Activated CD8-positive, alpha-beta memory T cell treated with anti-CD3 and anti-CD28 coated beads for 48 hours (primary cell): ENCODE data around the gene RPRD2.

Experiments used
- DNase-seq, 3 experiments: peaks; one replicate each; pipeline ENCODE4 v3.0.0-alpha.2; 2020; ENCODE audit warnings: low read depth in 2 of 3, low spot score in 2 of 3

The RPRD2 gene

DNA sequence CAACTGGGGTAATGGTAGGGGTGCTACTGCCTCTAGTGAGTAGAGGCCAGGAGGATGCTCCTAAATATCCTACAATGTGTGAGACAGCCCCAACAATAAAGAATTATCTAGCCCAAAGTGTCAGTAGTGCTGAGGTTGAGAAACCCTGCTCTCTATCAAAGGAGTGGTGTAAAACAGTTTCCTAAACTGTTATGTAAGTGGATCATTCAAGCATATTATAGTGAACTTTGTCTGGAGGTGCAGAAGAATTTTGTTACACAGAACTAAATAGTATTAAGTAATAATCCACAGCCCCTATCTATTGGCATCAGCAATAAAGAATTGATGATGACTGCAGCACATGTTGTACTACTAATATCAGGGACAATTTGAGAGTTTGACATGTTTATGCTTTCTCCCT is 103.0 kb downstream of the RPRD2 start:
- no peak for DNase-seq

DNA sequence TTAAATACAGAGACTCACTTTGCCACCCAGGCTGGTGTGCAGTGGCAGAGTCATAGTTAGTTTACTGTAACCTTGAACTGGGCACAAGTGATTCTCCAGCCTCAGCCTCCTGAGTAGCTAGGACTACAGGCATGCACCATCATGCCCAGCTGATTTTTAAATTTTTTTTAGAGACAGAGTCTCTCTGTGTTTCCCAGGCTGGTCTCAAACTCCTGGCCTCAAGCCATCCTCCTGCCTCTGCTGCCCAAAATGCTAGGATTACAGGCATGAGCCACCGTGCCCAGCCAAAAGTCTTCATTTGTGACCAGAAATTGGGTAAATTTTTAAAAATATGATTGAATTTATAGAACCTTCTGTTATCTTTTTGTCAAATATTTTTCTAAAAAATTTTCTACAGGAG is 105.3 kb downstream of the RPRD2 start:
- DNase-seq, result no peak

DNA sequence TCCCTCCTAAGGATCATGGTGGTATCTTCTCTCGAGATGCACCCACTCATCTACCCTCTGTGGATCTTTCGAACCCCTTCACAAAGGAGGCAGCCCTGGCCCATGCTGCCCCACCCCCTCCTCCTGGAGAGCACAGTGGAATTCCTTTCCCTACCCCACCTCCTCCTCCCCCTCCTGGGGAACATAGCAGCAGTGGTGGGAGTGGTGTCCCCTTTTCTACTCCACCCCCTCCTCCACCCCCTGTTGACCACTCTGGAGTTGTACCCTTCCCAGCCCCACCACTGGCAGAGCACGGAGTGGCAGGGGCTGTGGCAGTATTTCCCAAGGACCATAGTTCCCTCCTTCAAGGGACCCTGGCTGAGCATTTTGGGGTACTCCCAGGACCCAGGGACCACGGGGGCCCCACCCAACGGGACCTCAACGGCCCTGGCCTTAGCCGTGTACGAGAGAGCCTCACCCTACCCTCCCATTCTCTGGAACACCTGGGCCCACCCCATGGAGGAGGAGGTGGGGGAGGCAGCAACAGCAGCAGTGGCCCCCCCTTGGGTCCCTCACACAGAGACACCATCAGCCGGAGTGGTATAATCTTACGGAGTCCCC is 108.8 kb downstream of the RPRD2 start:
- no peak for DNase-seq

DNA sequence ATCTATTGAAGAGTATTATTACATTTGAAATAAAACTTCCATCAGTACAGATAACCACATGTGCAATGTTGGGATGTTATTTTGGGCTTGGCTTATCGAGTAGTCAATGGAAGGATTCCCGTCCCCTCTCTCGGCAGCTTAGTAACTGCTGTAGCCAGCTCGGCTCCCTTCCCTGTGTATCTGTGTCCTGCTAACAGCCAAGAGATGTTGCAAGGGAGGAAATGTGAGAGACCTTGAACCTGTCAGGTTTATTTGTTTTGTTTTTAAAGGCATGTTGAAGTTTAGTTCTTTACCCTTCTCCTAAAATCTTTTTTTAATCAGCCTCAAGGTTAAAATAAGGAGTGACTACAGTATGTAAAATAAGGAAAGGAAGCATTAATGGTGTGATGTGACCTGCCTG is 109.7 kb downstream of the RPRD2 start:
- no peak for DNase-seq

DNA sequence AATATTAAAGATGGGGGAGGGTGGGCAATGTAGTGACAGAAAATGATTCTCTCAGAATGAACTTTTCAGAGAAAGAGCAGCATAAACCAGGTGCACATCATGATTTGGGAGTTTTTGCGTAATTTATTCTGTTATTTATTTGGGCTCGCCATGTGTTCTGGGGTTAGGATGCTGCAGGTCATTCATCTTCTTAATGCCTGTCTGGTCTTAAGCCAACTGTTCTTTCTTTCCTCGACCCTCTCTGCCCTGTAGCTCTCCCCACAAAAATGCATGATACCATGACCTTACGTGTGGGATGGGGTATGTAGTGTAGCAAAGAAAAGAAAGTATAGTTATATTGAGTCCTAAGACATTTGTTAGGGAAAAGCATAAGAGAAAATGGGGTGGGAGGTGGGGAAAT is 110.9 kb downstream of the RPRD2 start:
- no peak for DNase-seq

DNA sequence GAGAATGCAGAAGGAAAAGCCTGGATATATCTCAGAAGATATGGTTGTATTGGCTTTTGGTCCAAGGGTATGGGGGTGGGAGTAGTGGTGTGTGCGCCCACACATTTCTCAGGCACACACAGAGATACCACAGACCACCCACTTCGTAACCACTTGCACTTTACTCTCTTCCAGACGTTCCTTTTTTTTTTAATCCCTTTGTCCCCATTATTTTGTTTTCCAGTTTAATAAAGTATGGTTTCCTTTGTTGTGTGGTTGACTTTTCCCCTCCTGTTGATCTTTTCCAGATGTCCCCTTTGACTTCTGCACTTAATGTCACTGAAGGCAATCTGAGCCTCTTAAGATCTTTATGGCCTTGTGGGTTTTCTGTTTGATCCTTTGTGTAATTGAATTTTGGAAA is 112.8 kb downstream of the RPRD2 start:
- no peak for DNase-seq

DNA sequence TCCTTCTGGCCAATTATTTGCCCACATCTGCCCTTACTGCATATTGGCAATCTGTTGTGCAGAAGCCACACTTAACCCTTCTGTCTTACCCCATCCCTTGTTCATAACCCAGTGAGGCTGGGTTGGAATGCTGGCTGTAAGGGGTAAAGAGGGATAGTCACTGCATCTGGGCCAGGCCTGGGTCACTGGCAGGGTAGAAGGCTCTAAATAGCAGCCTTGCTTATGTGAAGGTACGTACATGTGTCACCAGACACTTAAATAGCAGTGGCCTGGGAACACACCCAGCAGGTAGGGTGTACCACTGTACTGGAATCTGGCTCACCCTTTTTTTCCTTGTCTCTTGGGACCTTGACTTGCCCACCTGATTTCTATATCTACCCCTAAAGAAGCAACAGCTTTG is 113.4 kb downstream of the RPRD2 start:
- no peak for DNase-seq

DNA sequence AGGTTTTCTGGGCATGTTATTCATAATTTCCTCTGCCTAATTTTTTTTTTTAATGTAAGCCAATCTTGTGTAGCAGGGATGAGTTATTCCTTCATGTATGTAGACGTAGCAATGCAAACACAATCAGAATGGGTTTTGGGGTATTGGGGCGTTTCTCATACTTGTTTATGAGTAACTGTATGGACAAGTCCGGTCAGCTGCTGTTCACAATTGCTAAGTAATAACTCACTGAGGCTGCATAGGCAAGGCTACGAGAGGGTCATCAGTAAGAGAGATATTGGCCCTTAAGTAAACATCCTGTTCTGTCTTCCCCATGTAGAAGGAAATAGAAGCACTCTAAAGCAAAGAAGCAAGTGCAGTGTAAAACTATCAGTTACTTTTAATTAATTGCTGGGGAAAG is 113.8 kb downstream of the RPRD2 start:
- no peak for DNase-seq

DNA sequence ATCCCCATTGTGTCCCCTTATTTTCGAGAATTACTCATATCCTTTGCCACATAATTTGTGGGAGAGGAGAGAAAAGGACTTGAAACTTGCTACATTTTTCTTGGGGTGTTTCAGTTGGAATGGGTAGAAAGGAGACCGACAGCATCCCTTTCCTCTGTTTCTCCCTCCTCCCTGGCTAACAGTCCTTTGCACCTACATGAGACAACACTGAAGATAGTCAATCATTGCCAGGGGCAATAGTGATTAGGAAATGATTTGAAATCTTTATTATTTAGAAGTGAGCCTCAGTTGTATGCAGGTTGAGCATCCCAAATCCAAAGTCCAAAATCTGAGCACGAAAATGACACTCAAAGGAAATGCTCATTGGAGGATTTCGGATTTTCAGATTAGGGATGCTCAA is 115.4 kb downstream of the RPRD2 start:
- DNase-seq, result no peak

DNA sequence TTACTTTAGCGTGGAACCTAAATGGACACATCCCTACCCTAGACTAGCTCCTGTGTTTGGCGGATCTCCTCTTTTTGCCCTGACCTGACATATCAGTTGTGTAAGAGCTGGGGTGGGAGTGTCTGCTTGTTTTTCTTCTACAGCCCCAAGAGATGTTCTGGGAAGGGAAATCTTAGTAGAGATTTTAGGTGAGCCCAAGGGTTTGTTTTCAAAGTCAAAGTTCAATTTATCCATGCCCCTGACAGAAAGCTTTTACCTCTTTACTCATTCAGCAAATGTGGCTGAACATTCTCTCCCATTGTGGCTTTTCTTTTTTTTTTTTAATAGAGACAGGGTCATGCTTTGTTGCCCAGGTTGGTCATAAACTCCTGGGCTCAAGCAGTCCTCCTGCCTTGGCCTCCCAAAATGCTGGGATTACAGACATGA is 116.0 kb downstream of the RPRD2 start:
- DNase-seq, result no peak

DNA sequence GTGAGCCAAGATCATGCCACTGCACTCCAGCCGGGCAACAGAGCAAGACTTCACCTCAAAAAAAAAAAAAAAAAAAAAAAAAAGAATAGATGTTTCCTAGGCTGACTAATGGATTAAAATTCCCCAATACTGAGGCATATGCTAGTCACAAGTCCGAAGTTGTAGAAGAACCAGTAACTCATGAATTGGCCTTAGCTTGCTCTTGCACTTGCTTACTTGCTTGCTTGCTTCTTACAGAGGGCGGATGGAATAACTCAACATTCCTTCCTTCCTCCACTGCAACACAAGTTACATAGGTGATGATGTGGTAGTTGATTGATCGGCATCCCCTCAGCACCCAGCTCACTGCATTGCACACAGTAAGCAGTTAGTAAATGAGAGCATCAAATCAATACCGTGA is 120.5 kb downstream of the RPRD2 start:
- DNase-seq, result no peak

DNA sequence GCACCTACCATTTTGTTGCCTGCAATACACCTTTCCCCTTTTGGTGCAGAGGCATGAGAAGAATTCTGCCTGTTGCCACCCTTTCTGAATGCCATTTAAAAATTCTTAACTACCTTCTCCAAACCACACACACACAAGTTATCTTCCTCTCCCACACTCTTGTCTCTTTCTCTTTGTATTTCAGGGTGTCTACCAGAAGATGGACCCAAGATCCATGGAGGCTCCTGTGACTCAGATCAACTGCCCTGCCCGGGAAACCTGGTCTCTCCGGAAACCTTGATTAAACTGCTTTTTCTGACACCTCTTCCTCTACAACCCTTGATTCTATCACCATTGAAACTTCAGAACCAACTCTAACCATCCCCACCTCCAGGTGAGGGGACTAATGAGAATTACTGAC is 120.9 kb downstream of the RPRD2 start:
- no peak for DNase-seq

DNA sequence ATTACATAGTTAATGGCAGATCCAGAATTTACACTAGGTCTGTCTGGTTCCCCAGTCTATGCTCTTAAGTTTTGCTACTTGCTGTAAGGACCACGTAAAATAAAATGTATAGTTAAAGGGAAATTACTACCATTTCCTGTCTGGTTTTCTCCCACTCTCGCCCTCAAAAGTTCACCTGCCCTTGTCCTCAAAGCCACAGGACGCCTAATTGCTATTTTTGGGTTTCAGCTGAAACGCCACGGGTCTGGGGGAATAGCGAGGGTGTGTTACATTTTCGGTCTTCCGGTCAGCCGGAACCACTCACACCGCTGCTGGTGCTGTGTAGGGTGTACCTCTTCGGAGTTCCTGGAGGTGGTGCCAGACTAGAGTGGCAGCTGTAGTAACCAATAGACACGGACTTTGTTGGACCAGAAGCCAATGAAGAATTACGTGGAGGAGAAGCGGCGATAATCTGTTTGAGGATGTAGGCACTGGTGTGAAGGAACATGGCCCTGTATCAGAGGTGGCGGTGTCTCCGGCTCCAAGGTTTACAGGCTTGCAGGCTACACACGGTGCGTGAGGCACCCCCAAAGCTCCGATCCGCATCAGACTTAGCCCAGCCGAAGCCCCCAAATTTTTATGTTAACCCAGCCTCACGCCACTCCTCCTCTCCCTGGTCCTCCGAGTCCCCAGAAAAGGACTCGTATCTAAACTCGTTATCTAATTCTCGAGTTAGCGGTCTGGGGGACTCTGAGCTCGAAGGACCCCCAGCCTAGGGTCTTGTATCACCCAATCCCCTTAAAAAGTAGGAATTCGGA is 123.2 kb downstream of the RPRD2 start, which contains the start of gene TARS2:
TSS of gene TARS2 (plus strand) at position 454 of the 797 bp plus-strand sequence. CDS start at position 486, 32 bp downstream.
- DNase-seq, result peak; percentile 83 to 92 (median 84)

DNA sequence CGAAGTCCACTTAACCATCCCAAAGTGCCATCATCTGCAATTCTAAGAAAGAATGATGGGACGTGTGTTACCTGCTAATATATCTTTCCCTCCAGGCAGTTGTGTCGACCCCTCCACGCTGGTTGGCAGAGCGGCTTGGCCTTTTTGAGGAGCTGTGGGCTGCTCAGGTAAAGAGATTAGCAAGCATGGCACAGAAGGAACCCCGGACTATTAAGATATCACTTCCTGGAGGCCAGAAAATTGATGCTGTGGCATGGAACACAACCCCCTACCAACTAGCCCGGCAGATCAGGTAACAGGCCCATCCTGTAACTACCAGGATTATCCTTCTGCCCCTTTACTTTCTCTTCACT is 123.8 kb downstream of the RPRD2 start:
- no peak for DNase-seq

DNA sequence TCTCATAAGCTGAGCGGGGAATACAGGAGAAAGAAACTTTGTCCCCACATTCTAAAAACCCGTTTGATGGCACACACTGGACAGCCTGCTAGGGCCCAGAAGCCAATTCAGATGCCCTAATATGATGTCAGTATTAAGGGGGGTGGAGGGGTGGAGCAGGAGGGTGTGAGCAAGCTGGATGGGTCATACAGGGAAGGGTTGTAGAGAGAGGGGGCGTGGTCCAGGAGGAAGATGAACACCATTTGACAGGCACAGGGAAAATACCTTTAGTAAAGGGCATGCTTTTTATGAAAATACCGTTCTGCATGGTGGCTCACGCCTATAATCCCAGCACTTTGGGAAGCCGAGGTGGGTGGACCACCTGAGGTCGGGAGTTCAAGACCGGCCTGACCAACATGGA is 129.2 kb downstream of the RPRD2 start:
- no peak for DNase-seq

DNA sequence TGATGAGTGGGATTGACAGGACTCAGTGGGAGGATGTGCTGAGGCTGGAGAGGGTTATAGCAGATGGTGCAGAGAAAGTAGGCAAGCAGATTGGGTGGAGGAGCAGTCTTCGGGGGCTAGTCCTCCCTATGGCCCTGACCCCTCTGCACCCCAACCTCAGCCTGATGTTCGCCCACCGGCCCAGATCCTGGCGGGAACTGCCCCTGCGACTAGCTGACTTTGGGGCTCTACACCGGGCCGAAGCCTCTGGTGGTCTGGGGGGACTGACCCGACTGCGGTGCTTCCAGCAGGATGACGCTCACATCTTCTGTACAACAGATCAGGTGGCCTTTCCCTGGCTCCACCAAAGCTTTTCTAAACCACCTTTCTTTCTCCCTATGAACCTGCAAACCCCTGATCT is 134.4 kb downstream of the RPRD2 start:
- no peak for DNase-seq

DNA sequence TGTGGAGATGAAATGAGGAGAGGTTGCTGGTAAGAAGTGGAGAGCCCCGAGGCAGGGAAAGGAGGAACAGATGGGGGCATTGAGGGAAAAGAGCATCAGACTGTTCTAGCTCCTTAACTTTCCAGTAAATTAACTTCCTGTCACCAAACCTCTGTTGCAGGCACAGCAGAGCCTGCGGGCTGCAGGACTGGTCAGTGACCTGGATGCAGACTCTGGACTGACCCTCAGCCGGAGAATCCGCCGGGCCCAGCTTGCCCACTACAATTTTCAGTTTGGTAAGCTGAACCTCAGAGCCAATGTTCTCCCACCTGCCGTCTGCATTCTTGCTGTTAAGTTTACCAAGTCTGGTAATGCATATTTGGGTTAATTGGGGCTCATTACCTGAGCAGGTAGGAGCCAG is 141.5 kb downstream of the RPRD2 start:
- DNase-seq, result no peak

DNA sequence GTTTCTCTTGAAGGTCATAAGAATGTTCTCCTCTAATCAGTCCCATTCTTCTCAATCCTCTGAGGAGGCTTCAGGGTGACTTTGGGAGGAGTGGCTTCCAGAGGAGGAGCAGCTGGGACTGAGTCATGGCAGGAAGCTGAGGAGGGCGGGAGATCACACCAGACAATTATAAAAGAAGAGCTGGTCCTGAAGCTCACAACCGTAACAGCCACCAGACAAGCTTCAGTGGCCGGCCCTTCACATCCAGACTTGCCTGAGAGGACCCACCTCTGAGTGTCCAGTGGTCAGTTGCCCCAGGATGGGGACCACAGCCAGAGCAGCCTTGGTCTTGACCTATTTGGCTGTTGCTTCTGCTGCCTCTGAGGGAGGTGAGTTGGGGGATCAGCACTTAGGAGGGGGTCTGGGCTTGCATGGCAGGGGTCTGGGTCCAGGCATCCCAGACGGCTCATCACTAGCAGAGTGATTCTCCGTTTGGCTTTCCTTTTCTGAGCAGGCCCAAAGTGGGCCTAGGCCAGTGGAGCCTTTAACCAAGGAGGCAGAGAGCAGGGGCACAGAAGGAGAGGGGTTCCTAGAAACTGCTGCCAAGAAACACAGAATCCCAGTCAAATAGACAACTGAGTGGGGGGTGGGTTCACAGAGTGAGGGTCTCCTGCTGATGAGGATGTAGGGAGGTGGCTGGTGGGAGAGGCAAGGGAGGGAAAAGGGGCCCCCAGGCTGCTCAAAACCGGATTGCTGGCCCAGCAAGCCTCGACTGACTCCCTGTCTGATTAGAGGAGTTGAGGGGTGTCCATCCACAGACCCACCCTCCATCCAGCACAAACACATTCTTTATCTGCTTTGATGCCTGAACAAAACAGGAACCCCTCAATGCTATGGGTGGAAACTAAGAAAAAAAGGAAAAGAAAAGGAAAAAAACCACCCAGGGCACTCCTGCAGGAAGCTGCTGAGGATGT is 144.2 kb downstream of the RPRD2 start, which contains the start of gene ECM1:
TSS of gene ECM1 (plus strand) at position 198 of the 953 bp plus-strand sequence. CDS start at position 299, 101 bp downstream.
- DNase-seq, result no peak

DNA sequence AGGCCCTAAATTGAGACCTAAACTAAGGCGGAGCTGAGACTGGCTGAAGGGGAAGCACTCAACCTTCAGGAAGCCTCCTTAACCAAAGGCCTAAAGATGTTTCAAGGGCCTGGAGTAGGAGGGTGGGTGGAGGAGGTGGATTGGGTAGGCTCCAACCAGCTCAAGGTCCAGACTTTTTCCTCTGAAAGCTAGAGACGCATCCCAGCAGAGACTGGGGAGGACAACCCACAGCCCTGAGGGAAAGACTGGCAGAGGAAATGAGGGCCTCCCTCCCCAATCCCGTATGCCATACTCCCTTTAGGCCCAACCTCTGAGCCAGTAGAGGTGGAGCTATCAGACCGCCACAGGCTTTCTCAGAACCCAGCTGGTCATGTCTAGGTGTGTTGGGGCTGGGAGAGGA is 145.0 kb downstream of the RPRD2 start:
- DNase-seq, result no peak

DNA sequence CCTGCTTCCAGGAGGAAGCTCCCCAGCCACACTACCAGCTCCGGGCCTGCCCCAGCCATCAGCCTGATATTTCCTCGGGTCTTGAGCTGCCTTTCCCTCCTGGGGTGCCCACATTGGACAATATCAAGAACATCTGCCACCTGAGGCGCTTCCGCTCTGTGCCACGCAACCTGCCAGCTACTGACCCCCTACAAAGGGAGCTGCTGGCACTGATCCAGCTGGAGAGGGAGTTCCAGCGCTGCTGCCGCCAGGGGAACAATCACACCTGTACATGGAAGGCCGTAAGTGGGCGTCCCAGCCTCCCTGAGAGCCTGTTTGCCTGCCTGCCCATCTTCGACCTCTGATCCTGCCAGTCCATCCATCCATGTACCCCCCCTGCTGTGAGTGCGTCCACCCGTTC is 147.6 kb downstream of the RPRD2 start:
- DNase-seq, result no peak

DNA sequence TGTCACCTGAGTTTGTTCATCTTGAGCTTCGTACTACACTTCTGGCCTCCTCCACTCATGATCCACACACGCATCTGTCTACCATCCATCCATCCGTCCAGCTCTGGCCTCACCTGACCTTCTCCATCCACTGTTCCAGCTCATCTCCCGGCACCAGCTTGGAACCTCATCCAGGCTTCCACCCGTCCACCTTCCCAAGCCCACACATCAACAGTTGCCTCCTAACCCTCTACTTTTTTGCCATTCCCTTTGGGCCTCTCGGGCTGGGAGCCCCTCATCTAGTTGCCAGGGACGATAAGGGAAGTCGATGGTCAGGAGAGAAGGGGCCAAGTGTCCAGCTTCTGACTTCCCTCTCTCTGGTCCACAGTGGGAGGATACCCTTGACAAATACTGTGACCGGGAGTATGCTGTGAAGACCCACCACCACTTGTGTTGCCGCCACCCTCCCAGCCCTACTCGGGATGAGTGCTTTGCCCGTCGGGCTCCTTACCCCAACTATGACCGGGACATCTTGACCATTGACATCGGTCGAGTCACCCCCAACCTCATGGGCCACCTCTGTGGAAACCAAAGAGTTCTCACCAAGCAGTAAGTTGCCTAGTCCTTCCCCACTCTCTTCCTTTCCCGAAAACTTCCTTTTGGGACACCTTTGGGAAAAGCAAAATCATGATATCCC is 148.2 kb downstream of the RPRD2 start:
- DNase-seq, result no peak
